Glutamatergic neuron (in vitro differentiated cells): ENCODE measurements around the gene UQCRFS1. TPM values are rescaled to one million over a fixed set of nuclear protein-coding genes. Genes with fewer than 3 reads are reported as not detected.
A peak's percentile ranks its signal among the peaks of the same experiment; 100 is the strongest.

Experiments
- DNase-seq: peaks from one replicate; pipeline ENCODE4 v3.0.0; 2022
- H3K27ac Mint-ChIP-seq: one replicate; pipeline ENCODE4 v1.8.0; 2020; ENCODE audit warnings: mild to moderate bottlenecking, mixed read lengths, inconsistent platforms; ENCODE audit not compliant: unreplicated experiment
- H3K27me3 Mint-ChIP-seq: one replicate; pipeline ENCODE4 v1.8.0; 2020; ENCODE audit warnings: mild to moderate bottlenecking, moderate library complexity, mixed read lengths, inconsistent platforms; ENCODE audit not compliant: unreplicated experiment
- H3K36me3 Mint-ChIP-seq: one replicate; pipeline ENCODE4 v1.8.0; 2020; ENCODE audit warnings: mild to moderate bottlenecking, mixed read lengths, inconsistent platforms; ENCODE audit not compliant: unreplicated experiment
- H3K4me1 Mint-ChIP-seq: one replicate; pipeline ENCODE4 v1.8.0; 2020; ENCODE audit warnings: mild to moderate bottlenecking, low read depth, mixed read lengths, inconsistent platforms; ENCODE audit not compliant: unreplicated experiment
- H3K4me3 Mint-ChIP-seq: one replicate; pipeline ENCODE4 v1.8.0; 2020; ENCODE audit warnings: mild to moderate bottlenecking, mixed read lengths, inconsistent platforms; ENCODE audit not compliant: unreplicated experiment
- H3K9me3 Mint-ChIP-seq: one replicate; pipeline ENCODE4 v1.8.0; 2020; ENCODE audit warnings: mild to moderate bottlenecking, moderate library complexity, mixed read lengths, inconsistent platforms; ENCODE audit not compliant: unreplicated experiment
- long read RNA-seq: library from polyadenylated mRNA; unstranded; transcript quantifications from one replicate; pipeline ENCODE4 v2.0.0, GENCODE V29; 2020; ENCODE audit not compliant: unreplicated experiment
- total RNA-seq: library from RNA; stranded (reverse); fragmentation: NEBNext Ultra II Directional; extraction: Animal tissue kit (Norgen Biotek cat#: 25700); gene quantifications from one replicate; pipeline ENCODE4 v1.2.1, GENCODE V29; 2021; ENCODE audit not compliant: unreplicated experiment
- TF ChIP-seq, protein P1 (sequence below): fragments of 200-600 bp; sonication (generic); IDR thresholded peaks from one replicate; pipeline ENCODE4 v1.5.0; 2021; ENCODE audit not compliant: partially characterized antibody, unreplicated experiment

The UQCRFS1 gene
- total RNA-seq: 34.9 TPM
- long read RNA-seq, transcript UQCRFS1-201 (2 exons, 3,475 nt): major isoform, 215 of 216 reads
- long read RNA-seq, partial matches to known transcripts: 0 of 216 reads
- long read RNA-seq, other reads (novel, unspliced or antisense): 1 of 216 reads

DNA sequence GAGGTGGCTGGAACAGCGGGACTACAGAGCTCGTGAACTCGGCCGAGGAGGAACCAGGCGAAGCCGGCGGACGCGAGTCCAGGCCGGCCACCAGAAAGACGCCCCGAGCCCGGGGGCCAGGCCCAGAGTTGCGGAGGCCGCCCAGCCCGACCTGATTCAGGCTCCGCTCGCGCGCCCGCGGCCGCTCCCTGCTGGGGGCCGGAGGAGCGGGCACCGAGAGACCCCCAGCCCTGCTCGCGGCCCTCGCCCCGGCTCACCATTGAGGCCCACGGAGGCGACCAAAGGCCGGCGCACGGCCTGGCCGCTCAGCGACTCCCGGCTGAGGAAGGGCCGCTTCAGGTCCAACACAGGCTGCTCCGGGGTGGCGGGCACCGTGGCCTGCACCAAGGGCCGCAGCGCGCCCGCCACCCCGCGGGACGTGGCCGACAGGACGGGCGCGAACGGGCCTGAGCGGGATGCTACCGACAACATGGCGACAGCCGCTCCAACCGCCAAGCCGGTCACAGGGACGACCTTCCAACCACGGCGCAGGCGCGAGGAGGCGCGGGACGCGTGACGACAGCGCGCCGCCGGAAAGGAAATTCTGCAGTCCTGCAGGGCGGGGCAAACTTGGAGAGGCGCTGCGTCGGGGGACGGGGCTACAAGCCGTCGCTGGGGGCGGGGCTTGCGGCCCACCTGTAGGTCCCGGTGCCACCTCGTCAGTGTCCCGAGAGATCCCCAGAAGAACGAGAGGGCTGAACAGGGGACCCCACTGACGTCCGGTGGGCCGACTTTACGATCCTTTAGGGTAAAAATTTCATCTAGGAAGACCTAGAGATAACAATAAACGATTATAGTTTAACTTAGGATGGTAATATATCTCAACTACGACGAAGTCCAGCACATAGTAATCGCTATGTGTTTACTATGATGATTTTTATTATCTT is at the start of gene UQCRFS1:
Gene UQCRFS1, minus strand, starts transcription at position 504 of the 926 bp plus-strand sequence. Its CDS starts 33 bp downstream, at position 471.
- Mint-ChIP-seq H3K36me3 (peaks cover 13% of the 10 kb centered on the region), H3K4me1 (peaks cover 19% of the 10 kb centered on the region), H3K27ac (peak within 1 kb of the TSS; percentile 91), H3K4me3 (peak within 1 kb of the TSS; percentile 97), H3K27me3 (peaks cover 7% of the 10 kb centered on the region), H3K9me3 (peaks cover 6% of the 10 kb centered on the region)
- TF ChIP-seq, protein P1, sequence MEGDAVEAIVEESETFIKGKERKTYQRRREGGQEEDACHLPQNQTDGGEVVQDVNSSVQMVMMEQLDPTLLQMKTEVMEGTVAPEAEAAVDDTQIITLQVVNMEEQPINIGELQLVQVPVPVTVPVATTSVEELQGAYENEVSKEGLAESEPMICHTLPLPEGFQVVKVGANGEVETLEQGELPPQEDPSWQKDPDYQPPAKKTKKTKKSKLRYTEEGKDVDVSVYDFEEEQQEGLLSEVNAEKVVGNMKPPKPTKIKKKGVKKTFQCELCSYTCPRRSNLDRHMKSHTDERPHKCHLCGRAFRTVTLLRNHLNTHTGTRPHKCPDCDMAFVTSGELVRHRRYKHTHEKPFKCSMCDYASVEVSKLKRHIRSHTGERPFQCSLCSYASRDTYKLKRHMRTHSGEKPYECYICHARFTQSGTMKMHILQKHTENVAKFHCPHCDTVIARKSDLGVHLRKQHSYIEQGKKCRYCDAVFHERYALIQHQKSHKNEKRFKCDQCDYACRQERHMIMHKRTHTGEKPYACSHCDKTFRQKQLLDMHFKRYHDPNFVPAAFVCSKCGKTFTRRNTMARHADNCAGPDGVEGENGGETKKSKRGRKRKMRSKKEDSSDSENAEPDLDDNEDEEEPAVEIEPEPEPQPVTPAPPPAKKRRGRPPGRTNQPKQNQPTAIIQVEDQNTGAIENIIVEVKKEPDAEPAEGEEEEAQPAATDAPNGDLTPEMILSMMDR: no peak
- DNase-seq: peak; percentile 98

DNA sequence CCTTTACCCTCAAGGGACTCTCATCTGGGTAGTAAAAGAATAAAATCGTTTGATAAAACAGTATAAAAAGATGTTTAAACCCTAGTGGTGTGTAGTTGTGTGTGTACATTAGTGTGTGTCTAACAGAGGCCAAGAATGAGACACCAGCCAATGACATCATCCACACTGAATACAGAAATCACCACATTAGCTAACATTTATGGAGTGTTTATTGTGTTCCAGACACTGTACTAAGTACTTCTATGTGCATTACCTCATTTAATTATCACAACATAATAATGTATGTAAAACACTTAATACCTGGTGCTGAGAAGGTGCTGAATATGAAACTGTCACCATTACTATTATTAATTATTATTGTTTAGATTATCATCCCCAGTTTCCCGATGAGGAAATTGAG is 49.1 kb upstream of the UQCRFS1 start:
- Mint-ChIP-seq H3K36me3 (no peaks in the 10 kb centered on the region), H3K4me1 (peaks cover 41% of the 10 kb centered on the region), H3K27me3 (peaks cover 6% of the 10 kb centered on the region), H3K9me3 (peaks cover 12% of the 10 kb centered on the region), H3K4me3 (no peak overlapping the region), H3K27ac (no peak overlapping the region)
- DNase-seq: no peak
- TF ChIP-seq, protein P1: no peak

DNA sequence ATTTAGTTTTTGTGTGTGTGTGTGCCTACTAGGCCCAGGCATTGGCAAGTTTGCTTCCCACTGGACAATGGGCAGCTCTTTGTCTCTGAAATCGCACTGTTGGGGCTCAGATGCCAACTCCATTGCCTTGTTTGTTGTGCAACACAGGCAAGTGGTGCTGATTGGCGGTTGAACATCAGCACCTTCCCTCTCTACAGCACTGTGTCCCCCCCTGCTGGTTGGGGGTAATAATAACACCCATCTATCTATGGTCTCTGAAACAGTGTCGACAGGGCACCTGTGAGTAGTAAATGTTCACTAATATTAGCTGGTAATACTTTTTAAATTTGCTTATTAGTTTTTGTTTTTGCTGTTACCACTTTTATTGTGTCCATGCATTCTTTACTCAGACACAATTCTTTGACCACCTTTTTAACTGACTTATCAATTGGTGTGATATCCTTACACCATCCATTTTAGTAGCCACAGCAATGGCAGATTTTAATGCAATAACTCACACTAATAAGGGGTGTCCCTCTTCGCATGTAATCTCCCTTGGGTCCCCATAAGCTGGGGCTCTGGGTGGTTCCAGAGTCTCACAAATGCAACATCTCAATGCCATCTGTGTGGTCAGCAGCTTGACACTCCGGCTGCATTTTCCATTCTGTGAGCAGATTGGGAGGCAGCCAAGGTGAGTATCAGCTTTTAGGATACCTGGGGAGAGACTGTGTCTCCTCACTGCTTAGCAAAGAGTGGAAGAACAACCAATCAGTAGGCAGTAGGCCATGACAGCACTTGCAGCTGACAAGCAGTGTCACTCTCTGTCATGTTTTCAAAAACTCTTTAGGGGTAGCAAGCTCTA is 47.7 kb upstream of the UQCRFS1 start:
- peak overlapping the region; percentile 89 for H3K27ac Mint-ChIP-seq
- TF ChIP-seq, protein P1: peak; percentile 82
- no peak overlapping the region for H3K4me3 Mint-ChIP-seq
- peaks cover 6% of the 10 kb centered on the region for H3K27me3 Mint-ChIP-seq
- DNase-seq: peak; percentile 61
- H3K4me1 Mint-ChIP-seq: peaks cover 41% of the 10 kb centered on the region
- H3K9me3 Mint-ChIP-seq: peaks cover 12% of the 10 kb centered on the region
- no peaks in the 10 kb centered on the region for H3K36me3 Mint-ChIP-seq

DNA sequence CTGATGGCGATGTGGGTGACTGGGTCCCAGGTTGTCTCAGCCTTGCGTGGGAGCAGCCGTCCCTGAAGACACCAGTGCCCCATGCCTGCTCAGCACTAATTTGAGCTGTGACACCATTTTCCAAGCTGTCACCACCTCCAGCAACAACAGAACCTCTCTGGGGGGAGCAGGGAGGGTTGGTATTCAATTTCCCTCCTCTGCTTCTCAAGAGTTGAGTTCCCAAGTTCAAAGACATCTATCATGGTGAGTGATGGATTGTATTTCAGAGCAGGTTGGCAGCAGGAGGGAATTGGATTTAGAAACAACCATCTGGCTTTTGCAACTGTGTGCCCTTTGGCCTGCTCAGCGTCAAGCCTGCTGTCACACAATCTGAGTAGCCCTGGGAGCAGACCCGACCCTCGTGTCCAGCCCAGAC is 46.9 kb upstream of the UQCRFS1 start:
- peaks cover 38% of the 10 kb centered on the region for H3K4me1 Mint-ChIP-seq
- TF ChIP-seq, protein P1: no peak
- no peaks in the 10 kb centered on the region for H3K36me3 Mint-ChIP-seq
- peak; percentile 51 for DNase-seq
- peak overlapping the region; percentile 15 for H3K4me3 Mint-ChIP-seq
- H3K9me3 Mint-ChIP-seq: peaks cover 12% of the 10 kb centered on the region
- H3K27me3 Mint-ChIP-seq: peaks cover 6% of the 10 kb centered on the region
- H3K27ac Mint-ChIP-seq: peak overlapping the region; percentile 89
